ENCODE measurements around the gene LCNL1.

DNA sequence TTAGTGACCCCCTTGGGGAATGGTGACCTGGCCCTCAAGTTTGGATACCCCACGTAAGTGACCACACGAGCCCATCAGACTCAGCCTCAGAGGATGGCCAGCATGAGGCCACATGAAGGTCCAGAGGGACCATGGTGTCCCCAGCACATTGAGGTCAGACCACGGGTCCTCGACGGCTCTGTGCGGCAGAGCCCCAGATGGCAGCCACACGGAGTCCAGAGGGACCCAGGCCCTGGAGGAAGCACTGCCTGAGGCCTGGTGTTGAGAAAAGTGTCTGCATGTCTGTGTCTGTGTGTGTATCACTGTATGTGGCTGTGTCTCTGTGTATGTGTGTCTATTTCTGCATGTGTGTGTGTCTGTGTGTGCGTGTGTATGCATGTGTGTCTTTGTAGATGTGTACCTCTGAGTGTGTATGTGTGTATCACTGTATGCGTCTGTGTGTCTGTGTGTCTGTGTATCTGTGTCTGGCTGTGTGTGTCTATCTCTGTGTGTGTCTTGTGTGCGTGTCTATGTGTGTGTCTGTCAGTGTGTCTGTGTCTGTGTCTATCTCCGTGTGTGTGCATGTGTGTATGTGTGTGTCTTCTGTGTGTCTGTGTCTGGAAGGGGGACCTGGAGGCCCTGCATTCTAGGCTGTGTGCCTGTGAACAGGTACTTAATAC, 992 bp downstream of the LCNL1 start:
- TF ChIP-seq, protein P1, sequence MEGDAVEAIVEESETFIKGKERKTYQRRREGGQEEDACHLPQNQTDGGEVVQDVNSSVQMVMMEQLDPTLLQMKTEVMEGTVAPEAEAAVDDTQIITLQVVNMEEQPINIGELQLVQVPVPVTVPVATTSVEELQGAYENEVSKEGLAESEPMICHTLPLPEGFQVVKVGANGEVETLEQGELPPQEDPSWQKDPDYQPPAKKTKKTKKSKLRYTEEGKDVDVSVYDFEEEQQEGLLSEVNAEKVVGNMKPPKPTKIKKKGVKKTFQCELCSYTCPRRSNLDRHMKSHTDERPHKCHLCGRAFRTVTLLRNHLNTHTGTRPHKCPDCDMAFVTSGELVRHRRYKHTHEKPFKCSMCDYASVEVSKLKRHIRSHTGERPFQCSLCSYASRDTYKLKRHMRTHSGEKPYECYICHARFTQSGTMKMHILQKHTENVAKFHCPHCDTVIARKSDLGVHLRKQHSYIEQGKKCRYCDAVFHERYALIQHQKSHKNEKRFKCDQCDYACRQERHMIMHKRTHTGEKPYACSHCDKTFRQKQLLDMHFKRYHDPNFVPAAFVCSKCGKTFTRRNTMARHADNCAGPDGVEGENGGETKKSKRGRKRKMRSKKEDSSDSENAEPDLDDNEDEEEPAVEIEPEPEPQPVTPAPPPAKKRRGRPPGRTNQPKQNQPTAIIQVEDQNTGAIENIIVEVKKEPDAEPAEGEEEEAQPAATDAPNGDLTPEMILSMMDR (IDR thresholded peaks at IDR 0.05; ENCODE audit: low read depth, low read length, poor library complexity, severe bottlenecking) = no peak
- TF ChIP-seq EZH2phosphoT487 (IDR thresholded peaks at IDR 0.05; ENCODE audit: borderline replicate concordance, low read length) = no peak

All from DOHH2 (cell line).